Fibroblast of gingiva (primary cell): Measurements from ENCODE around the gene LAGE3.

Source experiments
- DNase-seq: peaks from one replicate; pipeline ENCODE4 v3.0.0-alpha.2; 2011; ENCODE audit warnings: low read depth

Gene LAGE3

GRCh38 chrX:154478728-154479622, at the start of gene LAGE3:
Gene LAGE3 (minus strand): TSS chrX:154479281. CDS start chrX:154478915, 366 bp downstream.
- peak; percentile 89 for DNase-seq

- DNase-seq, result peak; percentile 72
Observed at GRCh38 chrX:154526901-154527675, 48.0 kb upstream of the LAGE3 start.

GRCh38 chrX:154525606-154526490, 46.8 kb upstream of the LAGE3 start:
- DNase-seq, result no peak

- DNase-seq, result no peak
Observed at GRCh38 chrX:154519389-154519788, 40.3 kb upstream of the LAGE3 start.

GRCh38 chrX:154517101-154517781, 38.2 kb upstream of the LAGE3 start:
- DNase-seq, result no peak

- DNase-seq, result peak; percentile 48
Observed at GRCh38 chrX:154516656-154517100, 37.6 kb upstream of the LAGE3 start.

- peak; percentile 87 for DNase-seq
Observed at GRCh38 chrX:154515966-154516655, 37.0 kb upstream of the LAGE3 start, which contains the start of gene FAM3A. Gene FAM3A (minus strand): TSS chrX:154516232. CDS start chrX:154515772, 460 bp downstream.

- DNase-seq, result no peak
Observed at GRCh38 chrX:154515090-154515965, 36.2 kb upstream of the LAGE3 start.

- no peak for DNase-seq
Observed at GRCh38 chrX:154513716-154514115, 34.6 kb upstream of the LAGE3 start.

GRCh38 chrX:154512879-154513553, 33.9 kb upstream of the LAGE3 start:
- no peak for DNase-seq

- no peak for DNase-seq
Observed at GRCh38 chrX:154511761-154512160, 32.7 kb upstream of the LAGE3 start.

GRCh38 chrX:154509455-154509854, 30.4 kb upstream of the LAGE3 start:
- no peak for DNase-seq

GRCh38 chrX:154508384-154508745, 29.3 kb upstream of the LAGE3 start:
- no peak for DNase-seq

- DNase-seq, result no peak
Observed at GRCh38 chrX:154507673-154508383, 28.7 kb upstream of the LAGE3 start.

- no peak for DNase-seq
Observed at GRCh38 chrX:154506483-154507332, 27.6 kb upstream of the LAGE3 start.

- peak; percentile 46 for DNase-seq
Observed at GRCh38 chrX:154505734-154506133, 26.7 kb upstream of the LAGE3 start.

GRCh38 chrX:154502989-154503388, 23.9 kb upstream of the LAGE3 start:
- no peak for DNase-seq
